ENCODE results near the gene INO80D. TPM values are rescaled to one million over a fixed set of nuclear protein-coding genes. Genes with fewer than 3 reads are reported as not detected.

The INO80D gene
- total and polyA plus RNA-seq, 11 donors = 2.9 to 21.7 (median 14.7) TPM

DNA sequence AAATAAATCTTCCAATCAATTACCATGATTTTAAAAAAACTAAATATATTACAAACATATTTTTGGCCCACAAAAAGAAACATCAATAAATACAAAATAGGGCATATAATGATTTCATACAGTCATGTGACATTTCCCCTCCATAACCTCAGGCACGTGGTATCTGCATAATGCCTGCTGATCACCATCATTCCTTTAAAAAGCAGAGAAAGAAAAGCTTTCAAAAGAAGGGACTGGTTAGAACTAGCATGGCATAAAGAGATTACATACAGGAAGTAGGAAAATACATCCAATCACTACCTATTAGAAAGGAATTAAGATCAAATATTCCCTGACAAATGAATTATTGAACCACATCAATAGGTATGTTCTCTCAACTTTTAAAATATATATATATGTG is 83.5 kb downstream of the INO80D start:
- no peak for ATAC-seq
- H3K4me3 ChIP-seq = no peak overlapping the region
- H3K4me1 ChIP-seq = peaks cover 0 to 3% (median 0%) of the 10 kb centered on the region in 12 donors
- H3K36me3 ChIP-seq = peaks cover 0 to 98% (median 59%) of the 10 kb centered on the region in 9 donors
- no peaks in the 10 kb centered on the region for H3K9me3 ChIP-seq
- WGBS, 4 donors = 50 to 67% (median 60%) methylated on average over 1 of the region's 1 CpG
- DNase-seq = no peak
- TF ChIP-seq, protein P1, sequence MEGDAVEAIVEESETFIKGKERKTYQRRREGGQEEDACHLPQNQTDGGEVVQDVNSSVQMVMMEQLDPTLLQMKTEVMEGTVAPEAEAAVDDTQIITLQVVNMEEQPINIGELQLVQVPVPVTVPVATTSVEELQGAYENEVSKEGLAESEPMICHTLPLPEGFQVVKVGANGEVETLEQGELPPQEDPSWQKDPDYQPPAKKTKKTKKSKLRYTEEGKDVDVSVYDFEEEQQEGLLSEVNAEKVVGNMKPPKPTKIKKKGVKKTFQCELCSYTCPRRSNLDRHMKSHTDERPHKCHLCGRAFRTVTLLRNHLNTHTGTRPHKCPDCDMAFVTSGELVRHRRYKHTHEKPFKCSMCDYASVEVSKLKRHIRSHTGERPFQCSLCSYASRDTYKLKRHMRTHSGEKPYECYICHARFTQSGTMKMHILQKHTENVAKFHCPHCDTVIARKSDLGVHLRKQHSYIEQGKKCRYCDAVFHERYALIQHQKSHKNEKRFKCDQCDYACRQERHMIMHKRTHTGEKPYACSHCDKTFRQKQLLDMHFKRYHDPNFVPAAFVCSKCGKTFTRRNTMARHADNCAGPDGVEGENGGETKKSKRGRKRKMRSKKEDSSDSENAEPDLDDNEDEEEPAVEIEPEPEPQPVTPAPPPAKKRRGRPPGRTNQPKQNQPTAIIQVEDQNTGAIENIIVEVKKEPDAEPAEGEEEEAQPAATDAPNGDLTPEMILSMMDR (IDR thresholded peaks at IDR 0.05) = no peak
- no peak for TF ChIP-seq POLR2A (IDR thresholded peaks at IDR 0.05)
- no peak overlapping the region for H3K27ac ChIP-seq
- intact Hi-C loops (cut with DNase I) = no loop called here
- no peaks in the 10 kb centered on the region for H3K27me3 ChIP-seq

DNA sequence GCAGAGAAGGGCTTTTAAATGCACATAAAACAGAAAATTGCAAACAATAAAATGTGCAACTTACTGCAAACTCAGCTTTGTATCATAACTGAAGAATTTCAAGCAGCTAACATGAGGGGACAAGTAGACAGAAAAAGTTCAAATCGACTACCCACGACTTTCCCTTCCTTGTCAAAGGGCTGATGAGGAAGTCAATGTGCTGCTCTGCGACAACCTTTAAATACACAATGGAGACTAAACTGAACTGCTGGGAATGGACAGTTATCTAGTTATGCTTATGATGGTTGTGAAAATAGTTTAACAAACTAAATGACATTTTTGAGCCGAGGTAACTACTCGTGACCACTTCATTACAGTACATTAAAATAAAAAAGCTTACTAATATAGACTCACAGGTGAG is 84.1 kb downstream of the INO80D start:
- 65 to 82% (median 76%) methylated on average over 5 of the region's 5 CpGs for WGBS, 4 donors
- intact Hi-C loops (cut with DNase I) = no loop called here
- no peak overlapping the region for H3K27ac ChIP-seq
- H3K27me3 ChIP-seq = no peaks in the 10 kb centered on the region
- no peak for DNase-seq
- ATAC-seq = no peak
- H3K4me3 ChIP-seq = no peak overlapping the region
- no peaks in the 10 kb centered on the region for H3K9me3 ChIP-seq
- peaks cover 0 to 3% (median 0%) of the 10 kb centered on the region in 12 donors for H3K4me1 ChIP-seq
- TF ChIP-seq POLR2A (IDR thresholded peaks at IDR 0.05) = no peak
- TF ChIP-seq, protein P1 (IDR thresholded peaks at IDR 0.05) = no peak
- peaks cover 0 to 95% (median 53%) of the 10 kb centered on the region in 9 donors for H3K36me3 ChIP-seq

DNA sequence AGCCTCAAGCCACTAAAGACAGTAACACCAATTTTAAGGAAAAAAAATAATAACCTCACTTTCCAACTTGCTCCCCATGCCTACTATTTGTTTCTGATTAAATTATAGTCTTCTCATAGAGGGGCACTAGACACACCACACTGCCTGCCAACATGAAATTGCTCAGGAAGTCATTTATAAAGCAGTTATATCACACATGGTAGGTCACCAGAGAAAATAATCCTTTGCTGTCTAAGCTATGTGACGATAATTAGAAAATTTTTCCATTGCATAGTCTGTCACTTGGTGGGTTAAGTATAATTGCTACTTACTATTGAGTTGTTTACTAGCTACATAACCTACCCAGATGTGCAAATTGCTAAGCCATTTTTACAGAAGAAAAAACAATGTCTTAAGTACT is 85.2 kb downstream of the INO80D start:
- H3K4me3 ChIP-seq = no peak overlapping the region
- H3K27me3 ChIP-seq = no peaks in the 10 kb centered on the region
- H3K9me3 ChIP-seq = no peaks in the 10 kb centered on the region
- DNase-seq (no peak), ATAC-seq (no peak)
- no peak for TF ChIP-seq POLR2A (IDR thresholded peaks at IDR 0.05)
- TF ChIP-seq, protein P1 (IDR thresholded peaks at IDR 0.05) = no peak
- intact Hi-C loops (cut with DNase I) = no loop called here
- WGBS, 4 donors = 82 to 96% (median 88%) methylated on average over 1 of the region's 1 CpG
- peaks cover 0 to 3% (median 0%) of the 10 kb centered on the region in 12 donors for H3K4me1 ChIP-seq
- H3K27ac ChIP-seq = no peak overlapping the region
- H3K36me3 ChIP-seq = peaks cover 0 to 88% (median 43%) of the 10 kb centered on the region in 9 donors

DNA sequence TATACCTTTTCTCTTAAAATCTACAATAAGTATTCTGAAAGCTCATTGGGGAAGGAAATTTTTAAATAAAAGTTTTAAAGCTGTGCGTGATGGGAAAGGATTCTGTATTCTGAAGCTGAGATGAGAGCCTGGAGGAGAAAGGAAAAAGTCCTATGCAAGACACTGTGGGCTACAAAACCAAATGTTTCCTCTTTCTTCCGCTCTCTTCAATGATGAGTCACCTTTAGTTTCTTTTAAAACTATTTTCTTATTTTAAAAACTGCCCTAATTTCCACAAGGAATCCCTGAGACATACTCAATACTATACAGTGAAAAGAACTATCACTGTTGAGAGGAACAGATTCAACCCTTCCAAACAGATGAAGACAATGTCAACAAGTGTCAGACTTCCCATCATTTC is 87.4 kb downstream of the INO80D start:
- Histone ChIP-seq H3K9me3 (no peaks in the 10 kb centered on the region), H3K27me3 (no peaks in the 10 kb centered on the region), H3K4me1 (peaks cover 0 to 4% (median 0%) of the 10 kb centered on the region in 12 donors), H3K27ac (no peak overlapping the region), H3K4me3 (no peak overlapping the region), H3K36me3 (peaks cover 0 to 72% (median 21%) of the 10 kb centered on the region in 9 donors)
- TF ChIP-seq POLR2A (IDR thresholded peaks at IDR 0.05) = no peak
- TF ChIP-seq, protein P1 (IDR thresholded peaks at IDR 0.05) = no peak
- intact Hi-C loops (cut with DNase I) = no loop called here
- 87 to 96% (median 89%) methylated on average over 2 of the region's 2 CpGs for WGBS, 4 donors
- DNase-seq (no peak), ATAC-seq (no peak)

Data from heart left ventricle (tissue), 16 donors.